Neural crest cell (in vitro differentiated cells): ENCODE data around the gene CIAO2B. TPM values are rescaled to one million over a fixed set of nuclear protein-coding genes. Genes with fewer than 3 reads are reported as not detected.
"Not testable (repeated sequence)": the region's sequence is repeated elsewhere in the genome, so short reads cannot be mapped to it uniquely, and the experiment has no call there.

Source experiments
- DNase-seq: peaks from one replicate; pipeline ENCODE4 v3.0.0; 2021; ENCODE audit warnings: low read depth, mixed read lengths, low spot score
- H3K27ac Mint-ChIP-seq: one replicate; pipeline ENCODE4 v1.8.0; 2021; ENCODE audit warnings: mild to moderate bottlenecking, mixed read lengths; ENCODE audit not compliant: unreplicated experiment
- H3K27me3 Mint-ChIP-seq: 2 replicates; pipeline ENCODE4 v1.8.0; 2021; ENCODE audit warnings: low read depth, mild to moderate bottlenecking, mixed read lengths
- H3K36me3 Mint-ChIP-seq: 2 replicates; pipeline ENCODE4 v1.8.0; 2021; ENCODE audit warnings: low read depth, mild to moderate bottlenecking, mixed read lengths
- H3K4me1 Mint-ChIP-seq: 2 replicates; pipeline ENCODE4 v1.8.0; 2021; ENCODE audit warnings: mixed read lengths
- H3K4me3 Mint-ChIP-seq: one replicate; pipeline ENCODE4 v1.8.0; 2021; ENCODE audit warnings: mild to moderate bottlenecking, mixed read lengths
- H3K9me3 Mint-ChIP-seq: 2 replicates; pipeline ENCODE4 v1.8.0; 2021; ENCODE audit warnings: mixed read lengths
- total RNA-seq: library from RNA; stranded (reverse); gene quantifications from 2 replicates; pipeline ENCODE4 v1.2.1, GENCODE V29; 2021
- TF ChIP-seq, protein P1 (sequence below): fragments of 200-600 bp; sonication (generic); conservative IDR thresholded peaks from 2 replicates; pipeline ENCODE4 v1.5.0; 2021; ENCODE audit warnings: antibody characterized with exemption, mild to moderate bottlenecking

The CIAO2B gene
- total RNA-seq, 1 donor from 2014 or later = 73.8 TPM

DNA sequence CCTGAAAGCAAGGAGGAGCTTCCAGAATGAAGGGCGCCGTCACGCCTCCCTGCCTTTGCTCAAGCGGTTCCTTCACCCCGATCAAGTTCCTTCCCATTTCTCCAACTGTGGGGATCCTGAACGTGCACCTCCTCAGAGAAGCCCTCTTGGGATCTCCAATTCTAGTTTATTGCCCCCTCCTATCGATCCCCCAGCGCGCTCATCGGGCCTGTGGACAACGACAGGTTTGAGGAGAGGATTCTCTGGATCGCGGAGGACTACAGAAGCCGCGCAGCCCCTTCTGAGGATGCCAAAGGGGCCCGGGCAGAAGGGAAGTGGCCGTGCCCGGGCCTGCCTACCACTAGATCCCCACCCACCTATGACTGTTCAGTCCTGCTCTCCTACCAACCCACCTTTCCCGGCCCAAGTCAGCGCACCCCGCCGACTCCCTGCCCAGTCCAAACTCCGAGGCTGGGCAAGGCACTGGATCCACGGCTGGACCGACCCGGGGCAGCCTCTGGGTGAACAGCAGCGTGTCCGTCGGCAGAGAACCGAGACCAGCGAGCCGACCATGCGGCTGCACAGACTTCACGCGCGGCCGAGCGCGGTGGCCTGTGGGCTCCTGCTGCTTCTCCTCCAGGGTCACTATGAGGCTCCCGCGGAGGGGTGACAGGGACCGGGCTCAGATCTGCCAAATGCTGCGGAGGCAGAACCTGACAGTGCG lies 14.1 kb upstream of the CIAO2B start:
- no peak overlapping the region for H3K27ac Mint-ChIP-seq
- no peaks in the 10 kb centered on the region for H3K9me3 Mint-ChIP-seq
- H3K4me3 Mint-ChIP-seq = no peak overlapping the region
- TF ChIP-seq, protein P1, sequence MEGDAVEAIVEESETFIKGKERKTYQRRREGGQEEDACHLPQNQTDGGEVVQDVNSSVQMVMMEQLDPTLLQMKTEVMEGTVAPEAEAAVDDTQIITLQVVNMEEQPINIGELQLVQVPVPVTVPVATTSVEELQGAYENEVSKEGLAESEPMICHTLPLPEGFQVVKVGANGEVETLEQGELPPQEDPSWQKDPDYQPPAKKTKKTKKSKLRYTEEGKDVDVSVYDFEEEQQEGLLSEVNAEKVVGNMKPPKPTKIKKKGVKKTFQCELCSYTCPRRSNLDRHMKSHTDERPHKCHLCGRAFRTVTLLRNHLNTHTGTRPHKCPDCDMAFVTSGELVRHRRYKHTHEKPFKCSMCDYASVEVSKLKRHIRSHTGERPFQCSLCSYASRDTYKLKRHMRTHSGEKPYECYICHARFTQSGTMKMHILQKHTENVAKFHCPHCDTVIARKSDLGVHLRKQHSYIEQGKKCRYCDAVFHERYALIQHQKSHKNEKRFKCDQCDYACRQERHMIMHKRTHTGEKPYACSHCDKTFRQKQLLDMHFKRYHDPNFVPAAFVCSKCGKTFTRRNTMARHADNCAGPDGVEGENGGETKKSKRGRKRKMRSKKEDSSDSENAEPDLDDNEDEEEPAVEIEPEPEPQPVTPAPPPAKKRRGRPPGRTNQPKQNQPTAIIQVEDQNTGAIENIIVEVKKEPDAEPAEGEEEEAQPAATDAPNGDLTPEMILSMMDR = no peak
- H3K27me3 Mint-ChIP-seq = peaks cover 33% of the 10 kb centered on the region
- no peaks in the 10 kb centered on the region for H3K4me1 Mint-ChIP-seq
- DNase-seq = no peak
- H3K36me3 Mint-ChIP-seq = no peaks in the 10 kb centered on the region

DNA sequence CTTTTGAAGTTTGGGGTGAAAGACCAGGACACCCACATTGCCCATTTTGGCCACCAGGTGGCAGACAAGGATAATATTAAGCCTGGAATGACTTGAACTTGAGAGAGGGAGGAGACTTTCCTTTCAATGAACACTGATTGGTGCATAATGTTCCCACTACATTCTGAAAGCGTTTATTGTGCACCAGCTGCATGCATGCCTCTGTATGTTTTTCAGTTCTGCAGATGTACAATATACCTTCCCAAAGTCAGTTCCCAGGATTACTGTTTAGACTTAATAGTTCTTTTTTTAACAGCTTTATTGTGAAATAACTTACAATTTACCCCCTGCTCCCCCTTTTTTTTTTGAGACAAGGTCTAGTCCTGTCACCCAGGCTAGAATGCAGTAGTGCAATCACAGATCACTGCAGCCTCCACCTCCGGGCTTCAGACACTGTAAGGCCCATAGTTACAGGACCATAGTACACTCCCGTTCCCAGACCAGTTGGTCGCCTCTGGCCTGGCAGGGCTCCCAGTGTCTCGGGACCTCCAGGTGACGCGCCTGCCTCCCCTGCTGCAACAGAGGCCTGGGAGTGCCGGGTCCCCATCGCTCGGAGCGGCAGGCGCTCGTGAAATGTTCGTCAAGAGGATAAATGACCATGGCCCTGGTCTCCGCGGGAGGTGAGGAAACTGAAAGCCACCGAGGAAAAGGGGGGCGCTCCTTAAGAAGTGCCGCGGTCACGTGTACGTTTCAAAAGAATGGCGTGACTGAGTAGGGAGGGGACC lies 13.3 kb upstream of the CIAO2B start:
- peak overlapping the region; percentile 34 for H3K4me3 Mint-ChIP-seq
- no peaks in the 10 kb centered on the region for H3K4me1 Mint-ChIP-seq
- peaks cover 4% of the 10 kb centered on the region for H3K36me3 Mint-ChIP-seq
- peak; percentile 84 for DNase-seq
- peaks cover 27% of the 10 kb centered on the region for H3K27me3 Mint-ChIP-seq
- no peaks in the 10 kb centered on the region for H3K9me3 Mint-ChIP-seq
- no peak overlapping the region for H3K27ac Mint-ChIP-seq
- TF ChIP-seq, protein P1 = peak; percentile 88

DNA sequence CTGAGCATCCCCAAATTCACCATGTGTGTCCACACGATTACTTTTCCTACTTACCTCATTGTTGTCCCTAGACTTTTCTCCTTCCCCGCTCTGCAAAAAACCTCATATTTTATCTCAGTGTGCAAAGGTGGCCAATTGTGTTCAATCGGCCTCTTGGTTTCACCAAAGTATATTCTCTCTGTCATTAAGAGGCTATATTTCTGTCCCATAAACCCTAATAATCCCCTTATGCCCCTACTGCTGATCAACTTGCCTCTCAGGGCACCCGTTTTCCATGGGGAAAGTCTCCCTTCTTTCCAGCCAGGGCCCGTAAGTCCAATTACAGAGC lies 12.7 kb upstream of the CIAO2B start:
- Mint-ChIP-seq H3K36me3 (peaks cover 4% of the 10 kb centered on the region), H3K27me3 (peaks cover 26% of the 10 kb centered on the region), H3K9me3 (no peaks in the 10 kb centered on the region), H3K27ac (no peak overlapping the region), H3K4me1 (no peaks in the 10 kb centered on the region), H3K4me3 (peak overlapping the region; percentile 34)
- TF ChIP-seq, protein P1 = no peak
- DNase-seq = no peak

DNA sequence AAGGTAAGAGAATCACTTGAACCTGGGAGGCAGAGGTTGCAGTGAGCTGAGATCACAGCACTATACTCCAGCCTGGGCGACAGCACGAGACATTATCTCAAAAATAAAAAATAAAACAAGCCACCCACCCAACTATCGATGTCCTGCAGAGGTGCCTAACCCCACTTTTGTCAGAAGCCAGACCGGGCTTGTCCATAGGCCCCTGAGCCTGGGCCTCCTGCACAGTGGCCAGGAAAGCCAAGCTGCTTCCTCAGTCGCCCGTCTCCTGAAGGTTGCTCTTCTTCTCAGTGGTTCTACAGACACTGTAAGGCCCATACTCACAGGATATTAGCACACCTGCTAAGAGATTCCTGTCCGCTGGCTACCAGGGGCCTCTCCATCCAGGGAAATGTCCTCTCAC lies 12.3 kb upstream of the CIAO2B start:
- no peak for DNase-seq
- peaks cover 4% of the 10 kb centered on the region for H3K36me3 Mint-ChIP-seq
- H3K27me3 Mint-ChIP-seq = peaks cover 22% of the 10 kb centered on the region
- H3K4me1 Mint-ChIP-seq = no peaks in the 10 kb centered on the region
- H3K4me3 Mint-ChIP-seq = no peak overlapping the region
- H3K9me3 Mint-ChIP-seq = no peaks in the 10 kb centered on the region
- no peak overlapping the region for H3K27ac Mint-ChIP-seq
- TF ChIP-seq, protein P1 = no peak

DNA sequence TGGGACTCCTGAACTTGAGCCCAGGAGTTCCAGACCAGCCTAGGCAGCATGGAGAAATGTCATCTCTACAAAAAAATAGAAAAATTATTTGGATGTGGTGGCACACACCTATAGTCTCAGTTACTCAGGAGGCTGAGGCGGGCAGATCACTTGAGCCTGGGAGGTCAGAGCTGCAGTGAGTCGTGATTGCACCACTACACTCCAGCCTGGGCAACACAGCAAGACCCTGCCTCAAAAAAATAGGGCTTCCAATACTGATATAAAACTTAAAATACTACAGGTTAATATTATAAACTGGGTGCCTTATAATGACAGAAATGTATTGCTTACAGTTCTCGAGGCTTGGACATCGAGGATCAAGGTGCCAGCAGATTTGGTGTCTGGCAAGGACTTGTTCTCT lies 11.7 kb upstream of the CIAO2B start:
- TF ChIP-seq, protein P1 = no peak
- Mint-ChIP-seq H3K4me3 (no peak overlapping the region), H3K4me1 (no peaks in the 10 kb centered on the region), H3K9me3 (no peaks in the 10 kb centered on the region), H3K27me3 (peaks cover 17% of the 10 kb centered on the region), H3K36me3 (peaks cover 4% of the 10 kb centered on the region), H3K27ac (no peak overlapping the region)
- no peak for DNase-seq

DNA sequence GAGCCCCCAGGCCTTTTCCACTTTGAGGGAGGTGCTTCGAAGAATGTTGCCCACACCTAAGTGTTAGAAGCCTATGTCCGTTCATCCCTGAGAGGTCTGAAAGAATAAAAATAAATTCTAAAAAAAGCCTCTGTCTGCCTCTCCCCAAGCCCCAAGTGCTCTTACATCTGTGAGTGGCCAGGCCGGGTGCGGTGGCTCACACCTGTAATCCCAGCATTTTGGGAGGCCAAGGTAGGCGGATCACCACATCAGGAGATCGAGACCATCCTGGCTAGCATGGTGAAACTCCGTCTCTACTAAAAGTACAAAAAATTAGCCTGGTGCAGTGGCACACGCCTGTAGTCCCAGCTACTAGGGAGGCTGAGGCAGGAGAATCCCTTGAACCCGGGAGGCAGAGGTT lies 10.8 kb upstream of the CIAO2B start:
- not testable (repeated sequence) for H3K9me3 Mint-ChIP-seq, H3K27ac Mint-ChIP-seq, H3K36me3 Mint-ChIP-seq, DNase-seq, H3K4me3 Mint-ChIP-seq, H3K4me1 Mint-ChIP-seq
- peaks cover 11% of the 10 kb centered on the region for H3K27me3 Mint-ChIP-seq
